HepG2 (cell line): ENCODE measurements around the gene CSNK1D. TPM values are rescaled to one million over a fixed set of nuclear protein-coding genes. Genes with fewer than 3 reads are reported as not detected.
A peak's percentile ranks its signal among the peaks of the same experiment; 100 is the strongest.

Experiments
- FOXA1 ChIP-seq, 2 experiments: fragments of 450-650 bp in 1 of 2; sonication (generic) in 1 of 2; formaldehyde crosslinking in 1 of 2; IDR thresholded peaks; 2 replicates each; pipeline versions ENCODE4 v1.4.0 to v1.6.1; 2016 to 2020; ENCODE audit warnings: missing genetic modification reagents in 1 of 2
- HOXA3 ChIP-seq: sonication (generic); formaldehyde crosslinking; IDR thresholded peaks from 2 replicates; pipeline ENCODE4 v1.5.0; 2020; ENCODE audit warnings: missing genetic modification reagents
- PHF21A ChIP-seq: sonication (generic); formaldehyde crosslinking; IDR thresholded peaks from 2 replicates; pipeline ENCODE4 v1.5.0; 2020; ENCODE audit warnings: mild to moderate bottlenecking, missing genetic modification reagents
- TAF1 ChIP-seq: sonication (generic); formaldehyde crosslinking; IDR thresholded peaks from 2 replicates; pipeline ENCODE4 v1.4.0; 2020; ENCODE audit warnings: missing genetic modification reagents
- XRCC5 ChIP-seq: fragments of 200-400 bp; formaldehyde crosslinking; optimal IDR thresholded peaks from 2 replicates; pipeline ENCODE3; 2017; ENCODE audit warnings: mild to moderate bottlenecking, low read length
- ZBTB8A ChIP-seq: sonication (generic); formaldehyde crosslinking; IDR thresholded peaks from 2 replicates; pipeline ENCODE4 v1.4.0; 2020; ENCODE audit warnings: mild to moderate bottlenecking, low read depth, missing genetic modification reagents, borderline replicate concordance
- ZC3H13 ChIP-seq: sonication (generic); formaldehyde crosslinking; IDR thresholded peaks from 2 replicates; pipeline ENCODE4 v1.8.1; 2023; ENCODE audit warnings: mild to moderate bottlenecking, missing genetic modification reagents, moderate library complexity
- ZNF136 ChIP-seq: sonication (generic); formaldehyde crosslinking; IDR thresholded peaks from 2 replicates; pipeline ENCODE4 v1.8.1; 2022; ENCODE audit warnings: low read depth, mild to moderate bottlenecking, moderate library complexity, missing genetic modification reagents
- ZNF468 ChIP-seq: sonication (generic); formaldehyde crosslinking; IDR thresholded peaks from 2 replicates; pipeline ENCODE4 v1.8.0; 2022; ENCODE audit warnings: mild to moderate bottlenecking, moderate library complexity, missing genetic modification reagents
- ZNF749 ChIP-seq: sonication (generic); formaldehyde crosslinking; IDR thresholded peaks from 2 replicates; pipeline ENCODE4 v1.8.0; 2022; ENCODE audit warnings: mild to moderate bottlenecking, missing genetic modification reagents, moderate library complexity, borderline replicate concordance
- polyA plus RNA-seq, 8 experiments: library from polyadenylated mRNA; depleted of rRNA in 3 of 8; stranded (reverse) in 7 of 8; unstranded in 1 of 8; fragments of >200 nt; fragmentation: Illumina TruSeq in 4 of 8; extraction: Trizol in 4 of 8; gene quantifications; 2 replicates each; pipeline versions ENCODE4 v1.2.1 to v1.2.3, GENCODE V29; 2011 to 2016; ENCODE audit warnings: low read depth in 4 of 8, missing spikeins in 1 of 8, mixed read lengths in 1 of 8; ENCODE audit not compliant: insufficient read depth in 1 of 8
- total RNA-seq, 5 experiments: library from RNA; depleted of rRNA; stranded (reverse); fragments of >200 nt; fragmentation: Illumina TruSeq; extraction: Trizol; gene quantifications; 2 replicates each; pipeline ENCODE4 v1.2.3, GENCODE V29; 2016; ENCODE audit warnings: low read depth in 1 of 5
- TF ChIP-seq, protein P1 (sequence below): sonication (generic); formaldehyde crosslinking; IDR thresholded peaks from 2 replicates; pipeline ENCODE4 v1.4.0; 2020; ENCODE audit warnings: missing genetic modification reagents
- TF ChIP-seq, protein P2 (sequence below): sonication (generic); formaldehyde crosslinking; IDR thresholded peaks from 2 replicates; pipeline ENCODE4 v1.4.0; 2020; ENCODE audit warnings: missing genetic modification reagents, borderline replicate concordance
- TF ChIP-seq, protein P3 (sequence below), 2 experiments: IDR thresholded peaks; 2 replicates each; pipeline ENCODE4 v1.6.1; 2011 to 2012; ENCODE audit warnings: low read length in 2 of 2, borderline replicate concordance in 1 of 2, low read depth in 1 of 2, mild to moderate bottlenecking in 1 of 2, moderate library complexity in 1 of 2
- TF ChIP-seq, protein P4 (sequence below): sonication (generic); formaldehyde crosslinking; IDR thresholded peaks from 2 replicates; pipeline ENCODE4 v1.4.0; 2020; ENCODE audit warnings: missing genetic modification reagents

The CSNK1D gene
- total and polyA plus RNA-seq, 2 of the 13 experiments (the other 11 are each of a cell fraction or from before 2014, with no cell fraction given) = 31.5 to 128 TPM

DNA sequence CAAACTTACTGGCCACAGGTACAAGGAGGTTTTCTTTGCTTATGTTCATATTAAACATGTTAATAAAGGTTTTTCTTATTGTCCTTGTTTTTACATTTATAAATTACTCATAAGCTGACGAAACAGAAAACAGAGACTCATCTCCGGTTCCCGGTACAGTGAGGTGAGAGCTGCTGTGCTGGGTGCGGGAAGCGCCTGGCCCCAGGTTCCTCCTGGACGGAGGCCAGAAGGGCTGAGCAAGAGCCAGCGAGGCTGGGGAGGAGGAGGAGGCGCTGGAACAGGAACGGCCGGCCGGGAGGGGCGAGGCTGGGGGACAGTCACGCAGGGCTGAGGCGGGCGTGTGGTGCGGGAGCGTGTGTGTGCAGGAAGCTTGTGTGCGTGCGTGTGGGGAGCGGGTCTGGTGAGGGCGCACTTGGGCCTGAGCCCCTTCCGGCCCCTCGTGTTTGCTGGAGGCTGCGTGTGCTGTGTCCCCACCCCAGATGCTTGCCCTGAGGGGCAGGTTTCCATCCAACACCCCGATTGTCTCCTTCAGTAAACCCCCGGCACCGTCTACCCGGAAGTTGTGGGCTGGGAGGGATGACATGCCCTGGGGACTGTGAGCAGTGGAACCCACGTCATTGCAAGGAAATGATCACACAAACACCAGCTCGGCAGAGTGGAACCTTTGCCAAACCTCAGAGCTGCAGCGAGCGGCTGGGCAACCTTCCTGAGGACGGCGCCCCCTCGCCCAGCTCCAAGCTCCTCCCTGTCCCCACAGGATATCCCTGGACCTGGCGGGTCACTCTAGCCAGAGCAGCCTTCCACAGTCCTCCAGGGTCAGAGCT lies 24.4 kb upstream of the CSNK1D start (continued):
- TF ChIP-seq HOXA3 (CRISPR knock-in tag) = peak; percentile 89
- TF ChIP-seq, protein P1, sequence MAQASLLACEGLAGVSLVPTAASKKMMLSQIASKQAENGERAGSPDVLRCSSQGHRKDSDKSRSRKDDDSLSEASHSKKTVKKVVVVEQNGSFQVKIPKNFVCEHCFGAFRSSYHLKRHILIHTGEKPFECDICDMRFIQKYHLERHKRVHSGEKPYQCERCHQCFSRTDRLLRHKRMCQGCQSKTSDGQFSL = 0 out of 2 replicates have a peak, but pooled peaks have one; percentile 31
- no peak for TF ChIP-seq XRCC5
- TF ChIP-seq, protein P2, sequence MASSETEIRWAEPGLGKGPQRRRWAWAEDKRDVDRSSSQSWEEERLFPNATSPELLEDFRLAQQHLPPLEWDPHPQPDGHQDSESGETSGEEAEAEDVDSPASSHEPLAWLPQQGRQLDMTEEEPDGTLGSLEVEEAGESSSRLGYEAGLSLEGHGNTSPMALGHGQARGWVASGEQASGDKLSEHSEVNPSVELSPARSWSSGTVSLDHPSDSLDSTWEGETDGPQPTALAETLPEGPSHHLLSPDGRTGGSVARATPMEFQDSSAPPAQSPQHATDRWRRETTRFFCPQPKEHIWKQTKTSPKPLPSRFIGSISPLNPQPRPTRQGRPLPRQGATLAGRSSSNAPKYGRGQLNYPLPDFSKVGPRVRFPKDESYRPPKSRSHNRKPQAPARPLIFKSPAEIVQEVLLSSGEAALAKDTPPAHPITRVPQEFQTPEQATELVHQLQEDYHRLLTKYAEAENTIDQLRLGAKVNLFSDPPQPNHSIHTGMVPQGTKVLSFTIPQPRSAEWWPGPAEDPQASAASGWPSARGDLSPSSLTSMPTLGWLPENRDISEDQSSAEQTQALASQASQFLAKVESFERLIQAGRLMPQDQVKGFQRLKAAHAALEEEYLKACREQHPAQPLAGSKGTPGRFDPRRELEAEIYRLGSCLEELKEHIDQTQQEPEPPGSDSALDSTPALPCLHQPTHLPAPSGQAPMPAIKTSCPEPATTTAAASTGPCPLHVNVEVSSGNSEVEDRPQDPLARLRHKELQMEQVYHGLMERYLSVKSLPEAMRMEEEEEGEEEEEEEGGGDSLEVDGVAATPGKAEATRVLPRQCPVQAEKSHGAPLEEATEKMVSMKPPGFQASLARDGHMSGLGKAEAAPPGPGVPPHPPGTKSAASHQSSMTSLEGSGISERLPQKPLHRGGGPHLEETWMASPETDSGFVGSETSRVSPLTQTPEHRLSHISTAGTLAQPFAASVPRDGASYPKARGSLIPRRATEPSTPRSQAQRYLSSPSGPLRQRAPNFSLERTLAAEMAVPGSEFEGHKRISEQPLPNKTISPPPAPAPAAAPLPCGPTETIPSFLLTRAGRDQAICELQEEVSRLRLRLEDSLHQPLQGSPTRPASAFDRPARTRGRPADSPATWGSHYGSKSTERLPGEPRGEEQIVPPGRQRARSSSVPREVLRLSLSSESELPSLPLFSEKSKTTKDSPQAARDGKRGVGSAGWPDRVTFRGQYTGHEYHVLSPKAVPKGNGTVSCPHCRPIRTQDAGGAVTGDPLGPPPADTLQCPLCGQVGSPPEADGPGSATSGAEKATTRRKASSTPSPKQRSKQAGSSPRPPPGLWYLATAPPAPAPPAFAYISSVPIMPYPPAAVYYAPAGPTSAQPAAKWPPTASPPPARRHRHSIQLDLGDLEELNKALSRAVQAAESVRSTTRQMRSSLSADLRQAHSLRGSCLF (CRISPR knock-in tag) = no peak
- TF ChIP-seq, protein P3, sequence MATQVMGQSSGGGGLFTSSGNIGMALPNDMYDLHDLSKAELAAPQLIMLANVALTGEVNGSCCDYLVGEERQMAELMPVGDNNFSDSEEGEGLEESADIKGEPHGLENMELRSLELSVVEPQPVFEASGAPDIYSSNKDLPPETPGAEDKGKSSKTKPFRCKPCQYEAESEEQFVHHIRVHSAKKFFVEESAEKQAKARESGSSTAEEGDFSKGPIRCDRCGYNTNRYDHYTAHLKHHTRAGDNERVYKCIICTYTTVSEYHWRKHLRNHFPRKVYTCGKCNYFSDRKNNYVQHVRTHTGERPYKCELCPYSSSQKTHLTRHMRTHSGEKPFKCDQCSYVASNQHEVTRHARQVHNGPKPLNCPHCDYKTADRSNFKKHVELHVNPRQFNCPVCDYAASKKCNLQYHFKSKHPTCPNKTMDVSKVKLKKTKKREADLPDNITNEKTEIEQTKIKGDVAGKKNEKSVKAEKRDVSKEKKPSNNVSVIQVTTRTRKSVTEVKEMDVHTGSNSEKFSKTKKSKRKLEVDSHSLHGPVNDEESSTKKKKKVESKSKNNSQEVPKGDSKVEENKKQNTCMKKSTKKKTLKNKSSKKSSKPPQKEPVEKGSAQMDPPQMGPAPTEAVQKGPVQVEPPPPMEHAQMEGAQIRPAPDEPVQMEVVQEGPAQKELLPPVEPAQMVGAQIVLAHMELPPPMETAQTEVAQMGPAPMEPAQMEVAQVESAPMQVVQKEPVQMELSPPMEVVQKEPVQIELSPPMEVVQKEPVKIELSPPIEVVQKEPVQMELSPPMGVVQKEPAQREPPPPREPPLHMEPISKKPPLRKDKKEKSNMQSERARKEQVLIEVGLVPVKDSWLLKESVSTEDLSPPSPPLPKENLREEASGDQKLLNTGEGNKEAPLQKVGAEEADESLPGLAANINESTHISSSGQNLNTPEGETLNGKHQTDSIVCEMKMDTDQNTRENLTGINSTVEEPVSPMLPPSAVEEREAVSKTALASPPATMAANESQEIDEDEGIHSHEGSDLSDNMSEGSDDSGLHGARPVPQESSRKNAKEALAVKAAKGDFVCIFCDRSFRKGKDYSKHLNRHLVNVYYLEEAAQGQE (IDR thresholded peaks at IDR 0.05; ENCODE audit: borderline replicate concordance in 1 of 2, low read depth in 1 of 2, low read length in 2 of 2) = no peak
- no peak for TF ChIP-seq FOXA1 (IDR thresholded peaks at IDR 0.05)
- no peak; the same call in 1 of the 2 replicates for TF ChIP-seq FOXA1 (CRISPR knock-in tag; IDR thresholded peaks at IDR 0.05)
- 0 out of 2 replicates have a peak, but pooled peaks have one; percentile 10 for TF ChIP-seq PHF21A (CRISPR knock-in tag)
- 0 out of 2 replicates have a peak, but pooled peaks have one; percentile 15 for TF ChIP-seq ZNF136 (CRISPR knock-in tag)
- TF ChIP-seq, protein P4, sequence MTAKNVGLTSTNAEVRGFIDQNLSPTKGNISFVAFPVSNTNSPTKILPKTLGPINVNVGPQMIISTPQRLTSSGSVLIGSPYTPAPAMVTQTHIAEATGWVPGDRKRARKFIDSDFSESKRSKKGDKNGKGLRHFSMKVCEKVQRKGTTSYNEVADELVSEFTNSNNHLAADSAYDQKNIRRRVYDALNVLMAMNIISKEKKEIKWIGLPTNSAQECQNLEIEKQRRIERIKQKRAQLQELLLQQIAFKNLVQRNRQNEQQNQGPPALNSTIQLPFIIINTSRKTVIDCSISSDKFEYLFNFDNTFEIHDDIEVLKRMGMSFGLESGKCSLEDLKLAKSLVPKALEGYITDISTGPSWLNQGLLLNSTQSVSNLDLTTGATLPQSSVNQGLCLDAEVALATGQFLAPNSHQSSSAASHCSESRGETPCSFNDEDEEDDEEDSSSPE = no peak; the same call in none of the 2 replicates
- no peak for TF ChIP-seq ZNF468 (CRISPR knock-in tag)
- TF ChIP-seq TAF1 (CRISPR knock-in tag) = peak; percentile 55; the same call in 1 of the 2 replicates
- TF ChIP-seq ZBTB8A = no peak
- TF ChIP-seq ZC3H13 (CRISPR knock-in tag) = no peak
- no peak for TF ChIP-seq ZNF749
